SU-DHL-6 (cell line): ENCODE results near the gene FAM32A.

Experiments used
- H2AFZ ChIP-seq: fragments of 200-600 bp; sonication (generic); 2 replicates; pipeline ENCODE4 v1.6.1; 2014; ENCODE audit warnings: low read depth, mild to moderate bottlenecking, moderate library complexity, mixed read lengths, antibody characterized with exemption, low read length; ENCODE audit not compliant: severe bottlenecking
- H3F3A ChIP-seq: fragments of 200-600 bp; shearing (Covaris generic); 2 replicates; pipeline ENCODE4 v1.6.0; 2016; ENCODE audit warnings: antibody characterized with exemption, mild to moderate bottlenecking; ENCODE audit not compliant: insufficient read depth
- H3K27ac ChIP-seq: fragments of 200-600 bp; sonication (generic); 2 replicates; pipeline ENCODE4 v1.5.1; 2016; ENCODE audit warnings: low read depth, mild to moderate bottlenecking, low read length, moderate library complexity, mixed read lengths
- H3K27me3 ChIP-seq: fragments of 200-600 bp; sonication (generic), shearing (Covaris generic); 2 replicates; pipeline ENCODE4 v1.6.0; 2014; ENCODE audit warnings: mild to moderate bottlenecking, low read length
- H3K36me3 ChIP-seq: fragments of 200-600 bp; sonication (generic); 2 replicates; pipeline ENCODE4 v1.6.1; 2014; ENCODE audit warnings: mild to moderate bottlenecking, low read length, mixed read lengths
- H3K4me2 ChIP-seq: fragments of 300-600, 200-600 bp; shearing (Covaris generic), sonication (generic); 2 replicates; pipeline ENCODE4 v1.6.0; 2014; ENCODE audit warnings: low read length, low read depth, mild to moderate bottlenecking; ENCODE audit not compliant: poor library complexity, severe bottlenecking
- H3K4me3 ChIP-seq: fragments of 200-600 bp; sonication (generic); 2 replicates; pipeline ENCODE4 v1.5.1; 2014; ENCODE audit warnings: antibody characterized with exemption, low read length, mild to moderate bottlenecking, mixed read lengths; ENCODE audit not compliant: insufficient read depth, poor library complexity, severe bottlenecking
- H3K79me2 ChIP-seq: fragments of 200-600 bp; sonication (generic); 2 replicates; pipeline ENCODE4 v1.6.1; 2014; ENCODE audit warnings: mild to moderate bottlenecking, low read length, moderate library complexity; ENCODE audit not compliant: insufficient read depth
- H3K9ac ChIP-seq: fragments of 200-600 bp; sonication (generic); 2 replicates; pipeline ENCODE4 v1.7.0; 2014; ENCODE audit warnings: mild to moderate bottlenecking, low read length
- H3K9me2 ChIP-seq: fragments of 200-600 bp; sonication (generic); replicated peaks from 2 replicates; pipeline ENCODE4 v1.6.1; 2014; ENCODE audit warnings: low read length; ENCODE audit not compliant: insufficient read depth
- H3K9me3 ChIP-seq: fragments of 200-600 bp; sonication (generic); 2 replicates; pipeline ENCODE4 v1.6.1; 2014; ENCODE audit warnings: low read length, mixed read lengths; ENCODE audit not compliant: insufficient read depth
- H4K20me1 ChIP-seq: fragments of 200-600 bp; sonication (generic); 2 replicates; pipeline ENCODE4 v1.6.1; 2014; ENCODE audit warnings: low read depth, mild to moderate bottlenecking, antibody characterized with exemption, low read length, moderate library complexity, mixed read lengths
- CTCF ChIP-seq: fragments of 200-600 bp; sonication (generic); IDR thresholded peaks from one replicate; pipeline ENCODE4 v1.5.1; 2017; ENCODE audit warnings: antibody characterized with exemption, mild to moderate bottlenecking, low read length, moderate library complexity; ENCODE audit not compliant: insufficient read depth, poor library complexity, severe bottlenecking
- EZH2phosphoT487 ChIP-seq: fragments of 200-600 bp; sonication (generic), shearing (Covaris generic); conservative IDR thresholded peaks from 2 replicates; pipeline ENCODE4 v1.6.1; 2018; ENCODE audit warnings: mild to moderate bottlenecking, antibody characterized with exemption, low read length, moderate library complexity, mixed read lengths

Gene FAM32A

DNA sequence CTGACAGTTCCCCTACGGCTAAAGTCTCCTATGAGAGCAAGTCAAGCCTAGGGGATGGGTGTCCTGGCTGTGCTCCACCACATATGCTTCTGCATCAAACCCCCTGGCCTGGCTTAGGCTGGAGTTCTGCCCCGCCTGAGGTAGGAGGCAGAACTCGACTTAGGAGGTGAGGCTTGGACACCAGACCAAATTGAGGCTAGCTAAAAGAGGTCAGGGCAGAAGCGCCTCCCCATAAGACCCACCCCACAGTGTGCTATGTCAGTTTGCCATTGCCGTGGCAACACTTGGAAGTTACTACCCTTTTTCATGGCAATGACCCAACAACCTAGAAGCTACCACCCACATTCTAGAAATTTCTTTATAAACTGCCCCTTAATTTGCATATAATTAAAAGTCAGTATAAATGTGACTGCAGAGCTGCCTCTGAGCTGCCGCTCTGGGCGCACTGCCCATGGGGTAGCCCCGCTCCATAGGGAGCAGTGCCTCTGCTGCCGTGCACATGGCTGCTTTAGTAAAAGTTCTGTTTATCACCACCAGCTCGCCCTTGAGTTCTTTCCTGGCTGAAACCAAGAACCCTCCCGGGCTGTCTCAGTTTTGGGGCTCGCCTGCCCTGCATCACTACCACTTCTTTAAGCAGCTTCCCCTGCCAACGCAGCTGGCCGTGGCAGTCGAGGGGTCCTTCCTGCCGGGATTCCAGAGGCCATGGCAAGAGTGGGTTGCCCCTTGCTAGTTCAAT lies 32.7 kb downstream of the FAM32A start:
- Histone ChIP-seq H2AFZ (no peak overlapping the region), H3K27me3 (no peaks in the 10 kb centered on the region), H3K9me3 (peaks cover 24% of the 10 kb centered on the region), H3K9ac (no peak overlapping the region), H3K9me2 (no peaks in the 10 kb centered on the region), H3K36me3 (peaks cover 24% of the 10 kb centered on the region), H3K4me3 (no peak overlapping the region), H3K27ac (no peak overlapping the region), H3K79me2 (0 out of 2 replicates have a peak, but pooled peaks cover 8% of the 10 kb centered on the region), H4K20me1 (no peaks in the 10 kb centered on the region), H3F3A (peaks cover 4% of the 10 kb centered on the region; the same call in 1 of the 2 replicates), H3K4me2 (no peak overlapping the region)
- TF ChIP-seq CTCF: no peak
- TF ChIP-seq EZH2phosphoT487: no peak

- no peaks in the 10 kb centered on the region for H3K9me2 ChIP-seq
- H2AFZ ChIP-seq: no peak overlapping the region
- H4K20me1 ChIP-seq: no peaks in the 10 kb centered on the region
- peaks cover 24% of the 10 kb centered on the region for H3K36me3 ChIP-seq
- 0 out of 2 replicates have a peak, but pooled peaks cover 1% of the 10 kb centered on the region for H3K79me2 ChIP-seq
- no peak overlapping the region for H3K4me3 ChIP-seq
- no peak overlapping the region for H3K27ac ChIP-seq
- no peak overlapping the region for H3K4me2 ChIP-seq
- H3K9me3 ChIP-seq: peaks cover 24% of the 10 kb centered on the region
- no peaks in the 10 kb centered on the region for H3K27me3 ChIP-seq
- H3F3A ChIP-seq: peaks cover 4% of the 10 kb centered on the region; the same call in 1 of the 2 replicates
- no peak overlapping the region for H3K9ac ChIP-seq
- no peak for TF ChIP-seq EZH2phosphoT487
- TF ChIP-seq CTCF: no peak
Observed at GRCh38 chr19:16218851-16219250, 33.6 kb downstream of the FAM32A start.

DNA sequence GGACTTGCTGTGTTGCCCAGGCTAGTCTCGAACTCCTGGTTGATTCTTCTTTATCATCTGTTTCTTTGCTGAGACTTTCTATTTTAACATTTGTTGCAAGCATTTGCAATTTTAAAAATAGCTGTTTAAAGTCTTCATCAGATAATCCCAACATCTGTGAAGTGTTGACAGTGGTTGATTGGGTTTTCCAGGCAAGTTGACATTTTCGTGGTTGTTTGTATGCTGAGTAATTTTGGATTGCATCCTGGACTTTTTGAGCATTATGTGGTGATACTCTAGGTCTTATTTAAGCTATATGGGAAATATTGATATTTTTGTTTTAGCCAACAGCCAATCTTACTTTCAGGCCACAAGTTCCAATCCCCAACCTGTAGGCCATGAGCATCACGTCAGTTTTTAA lies 37.6 kb downstream of the FAM32A start:
- Histone ChIP-seq H3K9me3 (peaks cover 24% of the 10 kb centered on the region), H2AFZ (no peak overlapping the region), H3F3A (0 out of 2 replicates have a peak, but pooled peaks cover 4% of the 10 kb centered on the region), H3K4me3 (no peak overlapping the region), H3K27me3 (no peaks in the 10 kb centered on the region), H3K9ac (no peak overlapping the region), H3K79me2 (no peaks in the 10 kb centered on the region), H3K27ac (no peak overlapping the region), H3K9me2 (no peaks in the 10 kb centered on the region), H4K20me1 (no peaks in the 10 kb centered on the region), H3K36me3 (peaks cover 24% of the 10 kb centered on the region), H3K4me2 (no peak overlapping the region)
- TF ChIP-seq CTCF (no peak), EZH2phosphoT487 (no peak)
